GM12878 (cell line): Measurements from ENCODE around the gene MAN2A1. TPM values are rescaled to one million over a fixed set of nuclear protein-coding genes. Genes with fewer than 3 reads are reported as not detected.

Experiments
- ATAC-seq: fragments of 200-7000 bp; cut with Tn5 transposase; 3 replicates; pipeline ENCODE4 v1.9.1; 2020; ENCODE audit warnings: mild to moderate bottlenecking, moderate library complexity
- BruUV-seq: library from RNA; stranded (reverse); fragments of 400-500 nt; replicated peaks from 2 replicates; lab custom pipeline; 2021; lab: Mats Ljungman, UMichigan
- CTCF ChIA-PET: fragments of 300-600 bp; sonication (Branson Sonifier 250); formaldehyde crosslinking; extraction: SDS; loops from one replicate; lab custom pipeline; 2021; ENCODE audit warnings: inconsistent platforms; lab: Yijun Ruan, JAX
- POLR2A ChIA-PET: fragments of 350-600 bp; formaldehyde crosslinking; extraction: SDS; loops from one replicate; lab custom pipeline; 2021; ENCODE audit warnings: inconsistent platforms; lab: Charles Lee
- RAD21 ChIA-PET: fragments of 300-600 bp; sonication (Branson Sonifier 250); formaldehyde crosslinking; loops from one replicate; lab custom pipeline; 2023; ENCODE audit warnings: antibody characterized with exemption; ENCODE audit not compliant: unreplicated experiment; lab: Charles Lee
- SMC1A ChIA-PET: fragments of 300-600 bp; sonication (Branson Sonifier 250); formaldehyde crosslinking; loops from one replicate; lab custom pipeline; 2023; ENCODE audit not compliant: unreplicated experiment, uncharacterized antibody; lab: Charles Lee
- DNase-seq: peaks from one replicate; pipeline ENCODE4 v3.0.0-alpha.2; 2011; ENCODE audit warnings: low read depth, low spot score
- FAIRE-seq: peaks from 3 replicates; lab custom pipeline; 2011; peaks lifted over from hg19 to GRCh38; lab: Jason Lieb, UNC
- H2AFZ ChIP-seq: 2 replicates; pipeline ENCODE4 v1.6.0; 2011; ENCODE audit warnings: low read depth, low read length, control low read depth; ENCODE audit not compliant: control insufficient read depth
- H3K27ac ChIP-seq: 2 replicates; pipeline ENCODE4 v1.5.1; 2011; ENCODE audit warnings: control low read depth; ENCODE audit not compliant: control insufficient read depth, insufficient read depth
- H3K27me3 ChIP-seq, 2 experiments: replicated peaks in 1 of 2; 2 replicates each; pipeline versions ENCODE4 v1.6.0 to v1.6.1; 2011; ENCODE audit warnings: low read length in 1 of 2; ENCODE audit not compliant: control insufficient read depth in 2 of 2, insufficient read depth in 2 of 2
- H3K36me3 ChIP-seq, 2 experiments: 2 replicates each; pipeline ENCODE4 v1.5.1; 2011; ENCODE audit warnings: low read length in 1 of 2; ENCODE audit not compliant: control insufficient read depth in 2 of 2, insufficient read depth in 2 of 2
- H3K4me1 ChIP-seq: 2 replicates; pipeline ENCODE4 v1.6.1; 2011; ENCODE audit warnings: mild to moderate bottlenecking, low read length, moderate library complexity, mixed read lengths; ENCODE audit not compliant: control insufficient read depth, insufficient read depth
- H3K4me2 ChIP-seq: 2 replicates; pipeline ENCODE4 v1.6.0; 2011; ENCODE audit warnings: control low read depth; ENCODE audit not compliant: control insufficient read depth, insufficient read depth
- H3K4me3 ChIP-seq: fragments of 200-600 bp; sonication (generic); 2 replicates; pipeline ENCODE4 v1.5.1; 2016
- H3K79me2 ChIP-seq: 2 replicates; pipeline ENCODE4 v1.6.0; 2011; ENCODE audit warnings: low read length; ENCODE audit not compliant: control insufficient read depth, insufficient read depth
- H3K9ac ChIP-seq: 2 replicates; pipeline ENCODE4 v1.8.0; 2011; ENCODE audit warnings: low read length, control low read depth, mixed read lengths; ENCODE audit not compliant: control insufficient read depth, insufficient read depth
- H3K9me3 ChIP-seq: replicated peaks from 3 replicates; pipeline ENCODE4 v1.5.1; 2011; ENCODE audit warnings: mild to moderate bottlenecking, low read length; ENCODE audit not compliant: control insufficient read depth, insufficient read depth
- H4K20me1 ChIP-seq: 2 replicates; pipeline ENCODE4 v1.6.0; 2011; ENCODE audit not compliant: control insufficient read depth, insufficient read depth
- CBFB ChIP-seq: IDR thresholded peaks from 2 replicates; pipeline ENCODE4 v1.6.1; 2016; ENCODE audit warnings: antibody characterized with exemption, low read depth
- CEBPB ChIP-seq, 2 experiments: fragments of 150-350 bp in 1 of 2; IDR thresholded peaks; 2 replicates each; pipeline ENCODE4 v1.6.1; 2012 to 2014; ENCODE audit warnings: low read depth in 2 of 2, low read length in 2 of 2, borderline replicate concordance in 1 of 2, inconsistent platforms in 1 of 2
- CEBPZ ChIP-seq: fragments of 150-350 bp; IDR thresholded peaks from 2 replicates; pipeline ENCODE4 v1.6.1; 2016; ENCODE audit warnings: low read depth, low read length
- MXI1 ChIP-seq: fragments of 150-350 bp; IDR thresholded peaks from 2 replicates; pipeline ENCODE4 v1.6.1; 2011; ENCODE audit warnings: low read depth, mild to moderate bottlenecking, inconsistent platforms, low read length, improper control_type of control experiment
- POLR2A ChIP-seq: IDR thresholded peaks from 2 replicates; pipeline ENCODE4 v1.6.1; 2011; ENCODE audit warnings: low read depth, mild to moderate bottlenecking, low read length
- SP1 ChIP-seq: IDR thresholded peaks from one replicate; pipeline ENCODE4 v1.6.1; 2011; ENCODE audit warnings: low read depth, low read length
- USF1 ChIP-seq: IDR thresholded peaks from 2 replicates; pipeline ENCODE4 v1.6.1; 2011; ENCODE audit warnings: borderline replicate concordance, low read depth, mild to moderate bottlenecking, moderate library complexity, mixed read lengths, low read length; ENCODE audit not compliant: insufficient read depth; ENCODE audit errors: extremely low read length
- ZNF217 ChIP-seq: fragments of 450-650 bp; IDR thresholded peaks from 2 replicates; pipeline ENCODE4 v1.6.1; 2017; ENCODE audit warnings: antibody characterized with exemption, mild to moderate bottlenecking
- WGBS: methylation state at CpG from one replicate; pipeline ENCODE4 v1.1.6; 2016; ENCODE audit warnings: low lambda C conversion rate; ENCODE audit not compliant: insufficient replicate concordance, insufficient coverage; ENCODE audit errors: missing lambda C conversion rate; 5-methylcytosine and 5-hydroxymethylcytosine counted together
- in situ Hi-C: fragments of 300-500 bp; cut with MboI; formaldehyde crosslinking; loops from 9 replicates; pipeline ENCODE4 v1.14.3; 2018; ENCODE audit warnings: mixed read lengths
- intact Hi-C: fragments of 100-400 bp; cut with micrococcal nuclease; formaldehyde crosslinking; loops from one replicate; pipeline ENCODE4 v1.14.2; 2022; ENCODE audit not compliant: unreplicated experiment
- polyA plus RNA-seq, 11 experiments: library from polyadenylated mRNA; depleted of rRNA in 4 of 11; unstranded in 6 of 11; stranded (reverse) in 5 of 11; fragments of >200 nt; fragmentation: Nextera tagmentation in 4 of 11; fragmentation: Illumina TruSeq in 1 of 11; extraction: Ambion mirVana in 4 of 11; extraction: Trizol in 1 of 11; gene quantifications; 1 replicate in 1 of 11; 2 replicates in 10 of 11; pipeline versions ENCODE4 v1.2.1 to v1.2.3, GENCODE V29; 2011 to 2016; ENCODE audit warnings: inconsistent platforms in 2 of 11, missing spikeins in 2 of 11, low read depth in 1 of 11
- total RNA-seq, 4 experiments: library from RNA; depleted of rRNA in 3 of 4; stranded (reverse); fragments of >200 nt in 3 of 4; fragmentation: Illumina TruSeq in 1 of 4; extraction: Trizol in 1 of 4; gene quantifications; 2 replicates each; pipeline versions ENCODE4 v1.2.1 to v1.2.3, GENCODE V29; 2013 to 2021
- TF ChIP-seq, protein P1 (sequence below): fragments of 450-650 bp; IDR thresholded peaks from 2 replicates; pipeline ENCODE4 v1.6.1; 2016; ENCODE audit warnings: mild to moderate bottlenecking
- TF ChIP-seq, protein P2 (sequence below): fragments of 450-650 bp; IDR thresholded peaks from 2 replicates; pipeline ENCODE4 v1.6.1; 2018; ENCODE audit warnings: borderline replicate concordance, mild to moderate bottlenecking; ENCODE audit not compliant: partially characterized antibody
- TF ChIP-seq, protein P3 (sequence below): fragments of 450-650 bp; IDR thresholded peaks from 2 replicates; pipeline ENCODE4 v1.6.1; 2016; ENCODE audit warnings: mild to moderate bottlenecking

Gene MAN2A1
- total and polyA plus RNA-seq, 10 of the 15 experiments (the other 5 are each of a cell fraction or from before 2014, with no cell fraction given), result 4.2 to 27.9 (median 10.5) TPM

- CTCF ChIA-PET, result no interaction called here
- Histone ChIP-seq H3K79me2 (no peaks in the 10 kb centered on the region), H3K27me3 (no peaks in the 10 kb centered on the region), H3K27ac (no peak overlapping the region), H3K4me3 (no peak overlapping the region), H3K4me1 (no peaks in the 10 kb centered on the region), H4K20me1 (no peaks in the 10 kb centered on the region), H3K9ac (no peak overlapping the region), H3K36me3 (no peaks in the 10 kb centered on the region), H2AFZ (no peak overlapping the region), H3K9me3 (no peaks in the 10 kb centered on the region), H3K4me2 (no peak overlapping the region)
- SMC1A ChIA-PET, result interaction anchor here (0.7 kb wide), 2 partner anchors 613 to 1376 kb away, joined by 3 to 4 read pairs; no protein-coding TSS in a partner anchor
- in situ Hi-C loops, result no loop called here
- ATAC-seq (no peak), DNase-seq (no peak), FAIRE-seq (no peak)
- RAD21 ChIA-PET, result no interaction called here
- no TSS peak for BruUV-seq
- TF ChIP-seq USF1 (no peak), CEBPZ (no peak), CBFB (no peak), POLR2A (no peak), MXI1 (no peak), CEBPB (IDR thresholded peaks at IDR 0.05; ENCODE audit: borderline replicate concordance in 1 of 2, low read depth in 2 of 2, low read length in 2 of 2) (no peak), SP1 (no peak), ZNF217 (no peak)
- TF ChIP-seq, protein P1, sequence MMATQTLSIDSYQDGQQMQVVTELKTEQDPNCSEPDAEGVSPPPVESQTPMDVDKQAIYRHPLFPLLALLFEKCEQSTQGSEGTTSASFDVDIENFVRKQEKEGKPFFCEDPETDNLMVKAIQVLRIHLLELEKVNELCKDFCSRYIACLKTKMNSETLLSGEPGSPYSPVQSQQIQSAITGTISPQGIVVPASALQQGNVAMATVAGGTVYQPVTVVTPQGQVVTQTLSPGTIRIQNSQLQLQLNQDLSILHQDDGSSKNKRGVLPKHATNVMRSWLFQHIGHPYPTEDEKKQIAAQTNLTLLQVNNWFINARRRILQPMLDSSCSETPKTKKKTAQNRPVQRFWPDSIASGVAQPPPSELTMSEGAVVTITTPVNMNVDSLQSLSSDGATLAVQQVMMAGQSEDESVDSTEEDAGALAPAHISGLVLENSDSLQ, result no peak
- TF ChIP-seq, protein P2, sequence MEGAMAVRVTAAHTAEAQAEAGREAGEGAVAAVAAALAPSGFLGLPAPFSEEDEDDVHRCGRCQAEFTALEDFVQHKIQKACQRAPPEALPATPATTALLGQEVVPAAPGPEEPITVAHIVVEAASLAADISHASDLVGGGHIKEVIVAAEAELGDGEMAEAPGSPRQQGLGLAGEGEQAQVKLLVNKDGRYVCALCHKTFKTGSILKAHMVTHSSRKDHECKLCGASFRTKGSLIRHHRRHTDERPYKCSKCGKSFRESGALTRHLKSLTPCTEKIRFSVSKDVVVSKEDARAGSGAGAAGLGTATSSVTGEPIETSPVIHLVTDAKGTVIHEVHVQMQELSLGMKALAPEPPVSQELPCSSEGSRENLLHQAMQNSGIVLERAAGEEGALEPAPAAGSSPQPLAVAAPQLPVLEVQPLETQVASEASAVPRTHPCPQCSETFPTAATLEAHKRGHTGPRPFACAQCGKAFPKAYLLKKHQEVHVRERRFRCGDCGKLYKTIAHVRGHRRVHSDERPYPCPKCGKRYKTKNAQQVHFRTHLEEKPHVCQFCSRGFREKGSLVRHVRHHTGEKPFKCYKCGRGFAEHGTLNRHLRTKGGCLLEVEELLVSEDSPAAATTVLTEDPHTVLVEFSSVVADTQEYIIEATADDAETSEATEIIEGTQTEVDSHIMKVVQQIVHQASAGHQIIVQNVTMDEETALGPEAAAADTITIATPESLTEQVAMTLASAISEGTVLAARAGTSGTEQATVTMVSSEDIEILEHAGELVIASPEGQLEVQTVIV, result no peak
- TF ChIP-seq, protein P3, sequence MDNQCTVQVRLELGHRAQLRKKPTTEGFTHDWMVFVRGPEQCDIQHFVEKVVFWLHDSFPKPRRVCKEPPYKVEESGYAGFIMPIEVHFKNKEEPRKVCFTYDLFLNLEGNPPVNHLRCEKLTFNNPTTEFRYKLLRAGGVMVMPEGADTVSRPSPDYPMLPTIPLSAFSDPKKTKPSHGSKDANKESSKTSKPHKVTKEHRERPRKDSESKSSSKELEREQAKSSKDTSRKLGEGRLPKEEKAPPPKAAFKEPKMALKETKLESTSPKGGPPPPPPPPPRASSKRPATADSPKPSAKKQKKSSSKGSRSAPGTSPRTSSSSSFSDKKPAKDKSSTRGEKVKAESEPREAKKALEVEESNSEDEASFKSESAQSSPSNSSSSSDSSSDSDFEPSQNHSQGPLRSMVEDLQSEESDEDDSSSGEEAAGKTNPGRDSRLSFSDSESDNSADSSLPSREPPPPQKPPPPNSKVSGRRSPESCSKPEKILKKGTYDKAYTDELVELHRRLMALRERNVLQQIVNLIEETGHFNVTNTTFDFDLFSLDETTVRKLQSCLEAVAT, result no peak
- intact Hi-C loops, result no loop called here
- POLR2A ChIA-PET, result no interaction called here
- WGBS, result 40% methylated on average over 2 of the region's 2 CpGs
These were observed 44.0 kb upstream of the MAN2A1 start for GRCh38 chr5:109645707-109646192.
